ENCODE measurements around the gene APOD. TPM values are rescaled to one million over a fixed set of nuclear protein-coding genes. Genes with fewer than 3 reads are reported as not detected.

Gene APOD
- total and polyA plus RNA-seq, 2 experiments from 2014 or later = 9.6 to 27.9 TPM

DNA sequence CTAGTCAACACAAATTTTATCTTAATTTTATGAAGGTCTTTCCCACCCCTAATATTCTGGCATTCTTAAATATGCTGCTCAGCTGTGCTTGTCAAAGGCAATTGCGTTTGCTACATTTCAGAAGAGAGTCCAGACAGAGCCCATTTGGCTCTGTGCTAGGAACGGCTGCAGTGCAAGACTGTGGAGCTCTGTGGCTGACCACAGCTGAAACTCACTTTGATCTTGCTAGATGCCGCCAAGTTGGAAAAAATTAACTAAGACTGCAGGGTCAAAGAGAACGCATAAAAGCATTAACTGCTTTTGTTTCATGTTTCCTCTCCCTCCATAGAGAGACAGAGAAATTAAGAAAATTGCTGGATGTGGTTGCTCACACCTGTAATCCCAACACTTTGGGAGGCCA is 33.0 kb downstream of the APOD start:
- no peak for DNase-seq (ENCODE audit: low spot score)
- 22% methylated on average over 4 of the region's 4 CpGs for WGBS (ENCODE audit: low lambda C conversion rate, missing lambda C conversion rate)

GRCh38 chr3:195549931-195550519 is 33.7 kb downstream of the APOD start:
- TF ChIP-seq EZH2 (IDR thresholded peaks at IDR 0.05; ENCODE audit: borderline replicate concordance) (no peak), EZH2phosphoT487 (IDR thresholded peaks at IDR 0.05; ENCODE audit: low read depth, severe bottlenecking, unreplicated experiment) (no peak)
- TF ChIP-seq, protein P1, sequence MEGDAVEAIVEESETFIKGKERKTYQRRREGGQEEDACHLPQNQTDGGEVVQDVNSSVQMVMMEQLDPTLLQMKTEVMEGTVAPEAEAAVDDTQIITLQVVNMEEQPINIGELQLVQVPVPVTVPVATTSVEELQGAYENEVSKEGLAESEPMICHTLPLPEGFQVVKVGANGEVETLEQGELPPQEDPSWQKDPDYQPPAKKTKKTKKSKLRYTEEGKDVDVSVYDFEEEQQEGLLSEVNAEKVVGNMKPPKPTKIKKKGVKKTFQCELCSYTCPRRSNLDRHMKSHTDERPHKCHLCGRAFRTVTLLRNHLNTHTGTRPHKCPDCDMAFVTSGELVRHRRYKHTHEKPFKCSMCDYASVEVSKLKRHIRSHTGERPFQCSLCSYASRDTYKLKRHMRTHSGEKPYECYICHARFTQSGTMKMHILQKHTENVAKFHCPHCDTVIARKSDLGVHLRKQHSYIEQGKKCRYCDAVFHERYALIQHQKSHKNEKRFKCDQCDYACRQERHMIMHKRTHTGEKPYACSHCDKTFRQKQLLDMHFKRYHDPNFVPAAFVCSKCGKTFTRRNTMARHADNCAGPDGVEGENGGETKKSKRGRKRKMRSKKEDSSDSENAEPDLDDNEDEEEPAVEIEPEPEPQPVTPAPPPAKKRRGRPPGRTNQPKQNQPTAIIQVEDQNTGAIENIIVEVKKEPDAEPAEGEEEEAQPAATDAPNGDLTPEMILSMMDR (IDR thresholded peaks at IDR 0.05; ENCODE audit: poor library complexity) = no peak
- Histone ChIP-seq H3K9me2 (replicated peaks; ENCODE audit: insufficient read depth) (no peaks in the 10 kb centered on the region), H3K4me1 (ENCODE audit: insufficient read depth) (peaks cover 29% of the 10 kb centered on the region), H3K36me3 (replicated peaks; ENCODE audit: insufficient read depth, low read depth) (no peaks in the 10 kb centered on the region), H3K4me3 (no peak overlapping the region), H3K4me2 (peak overlapping the region; percentile 31), H3K79me2 (no peaks in the 10 kb centered on the region), H4K20me1 (ENCODE audit: insufficient read depth, poor library complexity, severe bottlenecking) (no peaks in the 10 kb centered on the region), H3K27me3 (no peaks in the 10 kb centered on the region), H3K27ac (peak overlapping the region; percentile 3), H2AFZ (no peak overlapping the region), H3K9me3 (ENCODE audit: low read depth) (no peaks in the 10 kb centered on the region)
- 53% methylated on average over 9 of the region's 9 CpGs for WGBS (ENCODE audit: low lambda C conversion rate, missing lambda C conversion rate)
- DNase-seq (ENCODE audit: low spot score) = no peak

More for the DNA sequence above, 33.0 kb downstream of the APOD start:
- no peak overlapping the region for H3K4me3 ChIP-seq
- peak overlapping the region; percentile 31 for H3K4me2 ChIP-seq
- H3K36me3 ChIP-seq (replicated peaks; ENCODE audit: insufficient read depth, low read depth) = no peaks in the 10 kb centered on the region
- no peaks in the 10 kb centered on the region for H3K79me2 ChIP-seq
- no peaks in the 10 kb centered on the region for H3K27me3 ChIP-seq
- TF ChIP-seq EZH2phosphoT487 (IDR thresholded peaks at IDR 0.05; ENCODE audit: low read depth, severe bottlenecking, unreplicated experiment) (no peak), EZH2 (IDR thresholded peaks at IDR 0.05; ENCODE audit: borderline replicate concordance) (no peak)
- TF ChIP-seq, protein P1 (IDR thresholded peaks at IDR 0.05; ENCODE audit: poor library complexity) = no peak
- H3K9me2 ChIP-seq (replicated peaks; ENCODE audit: insufficient read depth) = no peaks in the 10 kb centered on the region
- H3K4me1 ChIP-seq (ENCODE audit: insufficient read depth) = peaks cover 29% of the 10 kb centered on the region
- peak overlapping the region; percentile 21 for H3K27ac ChIP-seq
- H4K20me1 ChIP-seq (ENCODE audit: insufficient read depth, poor library complexity, severe bottlenecking) = no peaks in the 10 kb centered on the region
- no peak overlapping the region for H2AFZ ChIP-seq
- no peaks in the 10 kb centered on the region for H3K9me3 ChIP-seq (ENCODE audit: low read depth)

GRCh38 chr3:195548987-195549386 is 34.8 kb downstream of the APOD start:
- Histone ChIP-seq H3K27ac (peak overlapping the region; percentile 77), H3K9me3 (ENCODE audit: low read depth) (no peaks in the 10 kb centered on the region), H2AFZ (no peak overlapping the region), H4K20me1 (ENCODE audit: insufficient read depth, poor library complexity, severe bottlenecking) (no peaks in the 10 kb centered on the region), H3K36me3 (replicated peaks; ENCODE audit: insufficient read depth, low read depth) (no peaks in the 10 kb centered on the region), H3K9me2 (replicated peaks; ENCODE audit: insufficient read depth) (no peaks in the 10 kb centered on the region), H3K4me3 (no peak overlapping the region), H3K79me2 (no peaks in the 10 kb centered on the region), H3K4me2 (peak overlapping the region; percentile 64), H3K27me3 (no peaks in the 10 kb centered on the region), H3K4me1 (ENCODE audit: insufficient read depth) (peaks cover 29% of the 10 kb centered on the region)
- 58% methylated on average over 2 of the region's 2 CpGs for WGBS (ENCODE audit: low lambda C conversion rate, missing lambda C conversion rate)
- TF ChIP-seq EZH2phosphoT487 (IDR thresholded peaks at IDR 0.05; ENCODE audit: low read depth, severe bottlenecking, unreplicated experiment) = no peak
- TF ChIP-seq, protein P1 (IDR thresholded peaks at IDR 0.05; ENCODE audit: poor library complexity) = no peak
- no peak for TF ChIP-seq EZH2 (IDR thresholded peaks at IDR 0.05; ENCODE audit: borderline replicate concordance)
- DNase-seq (ENCODE audit: low spot score) = no peak

All from hepatocyte (in vitro differentiated cells).